ENCODE results near the gene ZBTB11. TPM values are rescaled to one million over a fixed set of nuclear protein-coding genes. Genes with fewer than 3 reads are reported as not detected.

The ZBTB11 gene, protein sequence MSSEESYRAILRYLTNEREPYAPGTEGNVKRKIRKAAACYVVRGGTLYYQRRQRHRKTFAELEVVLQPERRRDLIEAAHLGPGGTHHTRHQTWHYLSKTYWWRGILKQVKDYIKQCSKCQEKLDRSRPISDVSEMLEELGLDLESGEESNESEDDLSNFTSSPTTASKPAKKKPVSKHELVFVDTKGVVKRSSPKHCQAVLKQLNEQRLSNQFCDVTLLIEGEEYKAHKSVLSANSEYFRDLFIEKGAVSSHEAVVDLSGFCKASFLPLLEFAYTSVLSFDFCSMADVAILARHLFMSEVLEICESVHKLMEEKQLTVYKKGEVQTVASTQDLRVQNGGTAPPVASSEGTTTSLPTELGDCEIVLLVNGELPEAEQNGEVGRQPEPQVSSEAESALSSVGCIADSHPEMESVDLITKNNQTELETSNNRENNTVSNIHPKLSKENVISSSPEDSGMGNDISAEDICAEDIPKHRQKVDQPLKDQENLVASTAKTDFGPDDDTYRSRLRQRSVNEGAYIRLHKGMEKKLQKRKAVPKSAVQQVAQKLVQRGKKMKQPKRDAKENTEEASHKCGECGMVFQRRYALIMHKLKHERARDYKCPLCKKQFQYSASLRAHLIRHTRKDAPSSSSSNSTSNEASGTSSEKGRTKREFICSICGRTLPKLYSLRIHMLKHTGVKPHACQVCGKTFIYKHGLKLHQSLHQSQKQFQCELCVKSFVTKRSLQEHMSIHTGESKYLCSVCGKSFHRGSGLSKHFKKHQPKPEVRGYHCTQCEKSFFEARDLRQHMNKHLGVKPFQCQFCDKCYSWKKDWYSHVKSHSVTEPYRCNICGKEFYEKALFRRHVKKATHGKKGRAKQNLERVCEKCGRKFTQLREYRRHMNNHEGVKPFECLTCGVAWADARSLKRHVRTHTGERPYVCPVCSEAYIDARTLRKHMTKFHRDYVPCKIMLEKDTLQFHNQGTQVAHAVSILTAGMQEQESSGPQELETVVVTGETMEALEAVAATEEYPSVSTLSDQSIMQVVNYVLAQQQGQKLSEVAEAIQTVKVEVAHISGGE
- 19.7 and 20.9 TPM in 2 replicates for total RNA-seq

DNA sequence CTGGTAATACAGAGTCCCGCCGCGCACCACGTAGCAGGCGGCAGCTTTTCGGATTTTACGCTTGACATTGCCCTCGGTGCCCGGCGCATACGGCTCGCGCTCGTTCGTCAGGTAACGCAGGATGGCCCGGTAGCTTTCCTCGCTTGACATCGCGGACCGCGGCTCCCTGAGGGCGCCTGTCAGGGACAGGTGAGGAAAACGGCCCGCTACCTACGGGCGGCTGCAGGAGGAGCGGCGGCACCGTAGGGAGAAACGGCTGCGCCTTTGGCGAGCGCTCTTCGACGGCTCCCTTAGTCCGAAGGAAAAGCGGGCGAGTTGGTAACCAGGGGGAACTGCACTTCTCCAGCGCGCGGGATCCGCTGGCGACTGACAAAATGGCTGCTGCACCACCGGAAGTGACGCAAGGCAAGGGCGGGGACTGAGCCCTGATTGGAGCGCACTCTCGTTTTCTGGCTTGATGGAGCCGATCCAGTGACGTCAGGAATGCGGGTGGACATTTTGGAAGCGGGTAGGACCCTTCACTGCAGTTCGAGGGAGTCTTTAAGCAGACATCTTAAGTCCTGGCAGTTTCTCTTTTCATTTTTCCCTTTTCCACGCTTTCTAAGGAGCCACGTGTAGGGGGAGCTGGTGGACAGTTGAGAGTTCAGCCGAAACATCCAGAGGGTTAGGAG, at the start of gene ZBTB11:
ZBTB11 (minus strand) TSS at position 368 of the 671 bp plus-strand sequence; CDS start at position 150, 218 bp downstream.

GRCh38 chr3:101724329-101725193, 47.6 kb upstream of the ZBTB11 start, which contains the start of gene CEP97:
CEP97 (plus strand) TSS chr3:101724614; CDS start chr3:101724677, 63 bp downstream.

Other genes with a start within 250 kb of the ZBTB11 start
- gene SENP7, start 163.9 kb downstream of the ZBTB11 start, total RNA-seq: 13.5 and 19.6 TPM in 2 replicates
- 19.3 and 22.5 TPM in 2 replicates for gene TRMT10C, start 115.3 kb downstream of the ZBTB11 start, total RNA-seq
- 76.8 and 83.4 TPM in 2 replicates for gene PCNP, start 103.0 kb downstream of the ZBTB11 start, total RNA-seq
- gene RPL24, start 9.6 kb upstream of the ZBTB11 start, total RNA-seq: 1,805 and 2,083 TPM in 2 replicates
- 14.9 and 16.2 TPM in 2 replicates for gene CEP97, start 47.5 kb upstream of the ZBTB11 start, total RNA-seq
- 18.7 and 23.0 TPM in 2 replicates for gene NXPE3, start 102.1 kb upstream of the ZBTB11 start, total RNA-seq
- gene NFKBIZ, start 172.4 kb upstream of the ZBTB11 start, total RNA-seq: 28.7 and 56.8 TPM in 2 replicates